HG03066 (cell line): Measurements from ENCODE around the gene CEACAM16.

Source experiments
- ATAC-seq: cut with Tn5 transposase; IDR thresholded peaks from one replicate; pipeline ENCODE4 v1.9.1; 2021; ENCODE audit warnings: low read depth; ENCODE audit not compliant: unreplicated experiment

CEACAM16 gene

DNA sequence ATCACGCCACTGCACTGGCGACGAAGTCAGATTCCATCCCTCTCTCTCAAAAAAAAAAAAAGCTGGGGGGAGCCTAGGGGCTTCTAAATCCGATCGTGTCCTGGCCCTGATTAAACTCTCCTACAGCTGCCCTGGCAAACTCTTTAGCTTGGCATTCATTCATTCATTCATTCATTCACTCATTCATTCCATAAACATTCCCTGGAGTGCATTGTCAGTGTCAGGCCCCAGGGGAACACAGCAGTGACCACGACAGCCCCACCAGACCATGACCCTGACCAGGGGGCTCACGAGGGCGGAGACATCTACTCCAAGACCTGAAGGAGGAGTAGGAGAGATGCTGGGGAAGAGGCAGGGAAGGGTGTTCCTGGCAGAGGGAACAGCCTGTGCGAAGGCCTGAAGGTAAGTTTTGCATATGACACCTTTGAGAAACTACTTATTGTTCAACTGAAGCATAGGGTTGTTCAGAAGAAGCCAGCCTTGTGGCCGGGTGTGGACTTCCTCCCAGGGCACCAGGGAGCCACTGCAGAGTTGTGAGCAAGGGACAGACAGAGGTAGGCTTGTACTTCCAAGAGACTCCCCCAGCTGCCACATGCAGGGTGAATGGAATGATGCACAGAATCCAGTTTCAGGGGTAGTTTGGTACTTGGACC is 24.5 kb downstream of the CEACAM16 start:
- ATAC-seq: no peak

DNA sequence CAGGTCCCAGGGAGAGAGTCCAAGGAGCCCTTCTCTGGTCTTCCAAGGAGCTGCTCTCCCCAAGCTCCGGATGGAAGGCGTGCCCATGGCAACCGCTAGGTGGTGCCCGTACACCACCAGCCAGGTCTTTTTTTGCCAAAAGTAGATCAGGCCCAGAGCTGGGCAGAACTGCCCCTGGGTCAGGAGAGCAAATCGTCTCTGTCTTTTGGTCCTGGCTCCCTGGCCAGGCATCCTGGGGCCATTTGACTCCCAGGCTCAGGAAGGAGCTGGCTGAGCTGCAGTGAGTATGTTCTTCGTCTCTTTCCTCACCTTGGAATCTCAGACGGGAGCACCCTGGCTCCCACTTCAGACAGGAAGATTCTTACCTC is 25.0 kb downstream of the CEACAM16 start:
- no peak for ATAC-seq

DNA sequence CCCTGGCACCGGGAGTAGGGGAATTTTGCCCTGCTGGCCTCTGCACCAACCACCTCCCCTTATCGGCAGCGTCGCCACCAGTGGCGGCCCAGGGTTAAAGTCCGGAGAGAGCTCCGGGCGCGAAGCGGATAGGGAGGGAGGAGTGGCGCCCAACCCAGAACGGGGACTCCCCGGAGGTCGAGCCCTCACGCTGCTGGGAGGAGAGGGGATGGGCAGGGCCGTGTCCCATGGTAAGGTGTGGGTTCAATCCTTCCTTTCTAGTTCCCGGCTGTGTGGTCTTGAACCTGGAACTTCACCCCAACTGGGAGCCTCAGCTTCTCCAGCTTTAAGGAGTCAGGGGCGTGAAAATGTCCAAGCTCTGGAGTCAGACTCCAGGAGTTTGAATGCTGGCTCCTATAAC is 26.3 kb downstream of the CEACAM16 start:
- no peak for ATAC-seq

- ATAC-seq: no peak
Measured at GRCh38 chr19:44725684-44726083, 26.7 kb downstream of the CEACAM16 start.

- ATAC-seq: no peak
Measured at GRCh38 chr19:44726465-44726864, 27.5 kb downstream of the CEACAM16 start.

DNA sequence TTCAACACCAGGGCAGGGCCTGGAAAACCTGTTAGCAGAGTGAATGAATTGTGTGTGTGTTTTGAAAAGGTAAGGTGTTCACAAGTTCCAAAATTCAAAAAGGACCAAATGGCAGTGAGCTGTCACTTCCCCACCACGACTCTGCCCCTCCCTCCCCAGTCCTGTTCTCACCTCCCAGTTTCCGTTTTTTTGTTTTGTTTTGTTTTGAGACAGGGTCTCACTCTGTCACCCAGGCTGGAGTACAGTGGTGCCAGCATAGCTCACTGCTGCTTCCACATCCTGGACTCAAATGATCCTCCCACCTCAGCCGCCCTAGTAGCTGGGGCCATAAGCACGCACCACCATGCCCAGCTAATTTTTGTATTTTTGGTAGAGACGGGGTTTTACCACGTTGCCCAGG is 29.2 kb downstream of the CEACAM16 start:
- no peak for ATAC-seq

GRCh38 chr19:44729516-44730033 is 30.6 kb downstream of the CEACAM16 start:
- no peak for ATAC-seq

- ATAC-seq: no peak
Measured at GRCh38 chr19:44731081-44731480, 32.1 kb downstream of the CEACAM16 start.

GRCh38 chr19:44731622-44732021 is 32.7 kb downstream of the CEACAM16 start:
- no peak for ATAC-seq

GRCh38 chr19:44732235-44733014 is 33.5 kb downstream of the CEACAM16 start:
- no peak for ATAC-seq

DNA sequence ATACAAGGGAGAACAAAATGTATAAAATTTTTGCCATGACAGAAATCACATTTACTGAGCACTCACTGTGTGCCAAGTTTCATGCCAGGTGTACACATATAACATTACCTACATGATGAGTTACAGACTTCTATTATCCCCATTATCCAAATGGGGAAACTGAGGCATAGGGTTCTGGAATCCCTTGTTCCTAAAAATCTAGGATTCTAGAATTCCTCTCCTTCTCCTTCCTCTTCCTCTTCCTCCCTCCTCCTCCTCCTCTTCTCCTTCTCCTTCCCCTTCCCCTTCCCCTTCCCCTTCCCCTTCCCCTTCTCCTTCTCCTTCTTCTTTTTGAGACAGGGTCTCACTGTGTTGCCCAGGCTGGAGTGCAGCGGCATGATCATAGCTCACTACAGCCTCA is 35.4 kb downstream of the CEACAM16 start:
- no peak for ATAC-seq

DNA sequence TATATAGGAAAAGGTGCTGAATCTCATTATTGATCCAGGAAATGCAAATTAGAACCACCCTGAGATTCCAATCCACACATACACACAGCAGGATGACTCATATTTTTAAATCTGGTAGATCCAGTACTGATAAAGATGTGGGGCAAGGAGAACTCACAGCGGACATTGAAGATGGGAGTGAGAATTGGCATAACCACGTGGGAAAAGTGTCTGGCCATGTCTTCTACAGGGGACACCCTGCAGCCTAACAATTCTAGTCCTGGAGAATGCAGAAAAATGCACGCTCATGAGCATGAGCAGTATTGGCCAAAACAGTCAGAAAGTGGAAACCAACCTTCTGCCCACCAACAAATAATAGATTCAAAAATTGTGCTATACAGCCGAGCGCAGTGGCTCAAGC is 36.1 kb downstream of the CEACAM16 start:
- ATAC-seq: no peak

- ATAC-seq: no peak
Measured at GRCh38 chr19:44737238-44738071, 38.5 kb downstream of the CEACAM16 start.

DNA sequence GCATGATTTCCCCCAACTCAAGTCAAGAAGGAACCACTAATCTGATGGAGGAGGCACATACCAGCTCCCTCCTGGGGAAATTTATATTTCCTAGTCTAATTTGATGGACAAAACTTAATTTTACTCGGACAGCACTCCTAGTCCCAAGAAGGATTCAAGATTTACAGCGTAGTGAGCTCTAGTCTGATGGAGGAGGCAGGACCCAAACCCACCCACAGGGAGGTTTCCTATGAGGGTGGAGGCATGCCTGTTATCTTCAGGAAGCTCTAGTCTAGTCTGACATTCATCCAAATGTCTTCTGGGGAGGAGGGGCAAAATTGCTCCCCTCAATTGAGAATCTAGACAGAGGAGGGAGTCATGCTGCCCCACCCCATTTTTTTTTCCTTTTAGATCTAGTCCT is 39.2 kb downstream of the CEACAM16 start:
- ATAC-seq: no peak

DNA sequence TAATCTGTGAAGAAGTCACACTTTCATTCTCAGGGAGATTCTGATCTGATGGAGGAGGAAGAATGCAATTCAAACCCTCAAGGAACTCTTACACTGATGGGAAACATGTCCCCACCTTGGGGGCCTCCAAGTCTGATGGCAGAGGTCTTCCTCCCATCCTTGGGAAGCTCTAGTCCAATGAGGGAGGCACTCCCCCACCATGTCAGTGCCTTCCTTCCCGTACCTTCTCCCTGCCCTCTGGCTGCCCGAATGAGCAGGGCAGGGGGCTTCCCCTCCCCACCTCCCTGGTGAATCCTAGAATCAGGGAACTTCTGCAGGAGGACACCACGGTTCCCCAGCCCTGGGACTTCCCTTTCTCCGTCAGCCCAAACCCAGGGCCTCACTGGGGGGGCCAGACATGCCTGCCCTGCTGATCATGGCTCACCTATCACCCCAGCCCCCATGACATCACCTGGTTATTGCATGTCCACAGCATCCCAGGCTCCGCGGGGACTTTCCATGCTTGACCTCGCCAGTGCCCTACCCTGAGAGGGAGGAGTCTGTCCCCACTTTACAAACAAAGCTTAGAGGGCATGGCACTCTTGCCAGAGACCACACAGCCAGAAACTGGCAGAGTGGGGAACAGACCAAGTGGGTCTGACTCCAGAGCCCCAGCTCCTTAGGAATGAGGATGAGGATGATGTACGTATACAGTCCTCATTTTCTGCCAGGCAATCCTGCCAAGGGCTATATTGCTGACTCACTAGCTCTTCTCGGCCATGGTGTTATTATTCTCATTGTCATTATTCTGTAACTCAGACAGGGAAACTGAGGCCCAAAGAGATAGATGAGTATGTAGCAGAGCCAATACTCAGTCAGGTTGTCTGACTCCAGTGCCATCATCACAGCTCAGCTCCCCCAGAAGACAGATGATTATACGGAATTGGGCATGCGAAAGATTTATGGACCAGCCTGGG is 39.9 kb downstream of the CEACAM16 start:
- ATAC-seq: no peak

DNA sequence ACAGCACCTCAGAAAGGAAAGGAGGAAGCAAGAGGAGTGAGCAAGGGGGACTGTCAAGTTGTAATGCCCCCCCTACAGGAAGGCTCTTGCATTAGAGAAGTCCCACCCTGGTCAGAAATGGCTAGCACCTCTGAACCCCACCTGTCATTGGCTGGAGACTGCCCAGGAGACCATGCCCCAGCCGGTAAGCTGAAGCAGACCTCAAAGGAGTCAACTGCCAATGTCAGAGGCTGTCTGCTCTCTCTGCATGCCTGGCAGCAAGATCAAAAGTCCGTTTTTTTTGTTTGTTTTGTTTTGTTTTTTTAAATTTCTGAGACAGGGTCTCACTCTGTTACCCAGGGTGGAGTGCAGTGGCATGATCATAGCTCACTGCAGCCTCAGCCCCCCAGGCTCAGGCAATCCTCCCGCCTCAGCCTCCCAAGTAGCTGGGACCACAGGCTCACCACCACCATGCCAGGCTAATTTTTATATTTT is 41.4 kb downstream of the CEACAM16 start:
- no peak for ATAC-seq

GRCh38 chr19:44741258-44741731 is 42.3 kb downstream of the CEACAM16 start:
- ATAC-seq: no peak

GRCh38 chr19:44741841-44742329 is 42.9 kb downstream of the CEACAM16 start:
- ATAC-seq: no peak

DNA sequence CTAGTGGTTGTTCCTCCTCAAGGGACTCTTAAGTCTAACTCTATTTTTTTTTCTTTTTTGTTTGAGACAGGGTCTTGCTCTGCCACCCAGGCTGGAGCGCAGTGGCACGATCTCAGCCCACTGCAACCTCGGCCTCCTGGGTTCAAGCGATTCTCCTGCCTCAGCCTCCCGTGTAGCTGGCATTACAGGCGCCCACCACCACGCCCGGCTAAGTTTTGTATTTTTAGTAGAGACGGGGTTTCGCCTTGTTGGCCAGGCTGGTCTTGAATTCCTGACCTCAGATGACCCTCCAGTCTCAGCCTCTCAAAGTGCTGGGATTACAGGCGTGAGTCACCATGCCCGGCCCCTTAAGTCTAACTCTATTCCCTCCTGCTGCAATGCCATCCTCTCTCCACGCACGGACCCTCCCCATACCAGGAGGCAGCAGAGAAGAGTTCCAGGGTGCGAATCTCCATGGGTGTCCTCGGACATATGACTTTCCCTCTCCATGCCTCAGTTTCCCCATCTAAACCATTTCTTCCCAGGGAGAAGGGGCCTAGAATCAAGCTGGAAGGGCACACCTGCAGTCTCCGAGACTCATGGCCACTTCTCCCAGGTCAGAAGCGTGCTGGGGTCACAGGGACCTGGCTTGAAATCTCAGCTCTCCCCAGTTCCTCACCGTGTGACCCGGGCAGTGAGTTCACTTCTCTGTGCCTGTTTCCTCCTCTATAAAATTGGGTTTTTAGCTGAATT is 43.5 kb downstream of the CEACAM16 start:
- ATAC-seq: no peak
